Breast epithelium (tissue), 4 donors: ENCODE measurements around the gene NOS2. TPM values are rescaled to one million over a fixed set of nuclear protein-coding genes. Genes with fewer than 3 reads are reported as not detected.

Source experiments
- DNase-seq, 2 donors: peaks; one replicate each; pipeline ENCODE4 v3.0.0-alpha.2; 2019; ENCODE audit warnings: low spot score in 2 of 2
- H3K27ac ChIP-seq, 2 donors: fragments of 200-600 bp; sonication (generic) in 1 of 2; one replicate each; pipeline ENCODE4 v1.5.1; 2016 to 2019; ENCODE audit warnings: mild to moderate bottlenecking in 1 of 2
- H3K27me3 ChIP-seq, 2 donors: fragments of 200-600 bp; sonication (generic) in 1 of 2; one replicate each; pipeline versions ENCODE4 v1.5.1 to v1.6.0; 2017 to 2019; ENCODE audit warnings: control low read depth in 1 of 2, mild to moderate bottlenecking in 1 of 2
- H3K36me3 ChIP-seq: fragments of 200-600 bp; one replicate; pipeline ENCODE4 v1.5.1; 2019
- H3K4me1 ChIP-seq, 2 donors: fragments of 200-600 bp; sonication (generic); one replicate each; pipeline ENCODE4 v1.5.1; 2016 to 2019; ENCODE audit warnings: control low read depth in 1 of 2
- H3K4me3 ChIP-seq, 3 donors: fragments of 200-600 bp; sonication (generic); 1 replicate in 2 of 3; 2 replicates in 1 of 3; pipeline ENCODE4 v1.5.1; 2016 to 2019; ENCODE audit warnings: mild to moderate bottlenecking in 3 of 3, moderate library complexity in 2 of 3
- H3K9me3 ChIP-seq, 2 donors: fragments of 200-600 bp; sonication (generic) in 1 of 2; one replicate each; pipeline ENCODE4 v1.5.1; 2016 to 2019; ENCODE audit warnings: control low read depth in 1 of 2
- POLR2A ChIP-seq: fragments of 450-650 bp; IDR thresholded peaks from one replicate; pipeline ENCODE4 v1.6.1; 2016; ENCODE audit warnings: antibody characterized with exemption, mild to moderate bottlenecking, moderate library complexity
- POLR2AphosphoS5 ChIP-seq, 3 donors: sonication (generic); formaldehyde crosslinking; IDR thresholded peaks; one replicate each; pipeline ENCODE4 v1.6.1; 2017; ENCODE audit warnings: antibody characterized with exemption in 3 of 3
- intact Hi-C: fragments of 100-400 bp; cut with DNase I; formaldehyde crosslinking; loops from one replicate; pipeline ENCODE4 v1.15.1; 2023; ENCODE audit warnings: low total_unique reads
- total RNA-seq, 3 donors: library from RNA; depleted of rRNA; stranded (reverse); fragments of >200 nt; gene quantifications; one replicate each; pipeline ENCODE4 v1.1.0, GENCODE V29; 2016
- TF ChIP-seq, protein P1 (sequence below), 3 donors: fragments of 450-650 bp; IDR thresholded peaks; one replicate each; pipeline ENCODE4 v1.5.1; 2016 to 2017; ENCODE audit warnings: antibody characterized with exemption in 3 of 3, mild to moderate bottlenecking in 3 of 3, moderate library complexity in 3 of 3

Gene NOS2
- total RNA-seq, 3 donors from 2014 or later: 0.16 to 0.33 (median 0.29) TPM

DNA sequence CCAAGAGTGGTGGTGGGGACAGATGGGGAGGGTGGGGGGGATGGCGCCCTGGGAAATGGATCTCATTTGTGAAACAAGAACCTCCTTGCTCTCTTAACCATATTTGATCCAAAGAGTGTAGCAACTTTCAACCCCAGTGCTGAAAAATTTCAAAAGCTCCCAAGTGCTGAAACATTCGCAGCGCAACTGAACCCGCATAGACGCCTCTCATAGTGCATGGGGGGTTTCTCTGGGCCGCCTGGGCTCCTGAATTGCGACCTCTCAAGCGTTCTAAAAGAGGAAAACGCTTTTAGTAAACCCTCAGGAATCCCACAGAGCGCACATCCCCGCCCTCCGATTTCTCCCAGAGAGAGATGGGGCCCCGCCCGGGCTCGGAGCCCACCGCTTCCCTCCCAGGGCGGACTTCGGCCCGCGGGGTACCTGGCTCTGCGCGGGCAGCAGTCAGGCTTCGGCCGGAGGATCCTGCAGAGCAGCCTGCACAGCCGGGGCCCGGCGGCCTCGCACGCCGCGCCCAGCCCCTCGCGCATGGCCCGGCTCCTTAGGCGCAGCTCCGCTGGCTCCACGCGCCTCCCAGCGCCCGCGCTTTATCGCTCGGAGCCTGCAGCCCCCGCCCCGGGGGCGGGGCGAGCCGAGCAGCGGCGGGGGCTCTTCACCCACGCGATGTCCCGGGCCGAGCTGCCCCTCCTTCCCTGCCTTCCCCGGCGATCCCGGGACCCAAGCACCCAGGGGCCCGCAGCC lies 7.0 kb downstream of the NOS2 start:
- no peak for DNase-seq
- Histone ChIP-seq H3K4me3 (peak overlapping the region; percentile 15 to 55 (median 42)), H3K27ac (no peak overlapping the region), H3K4me1 (peaks cover 0 to 4% of the 10 kb centered on the region in 2 donors), H3K27me3 (peaks cover 0 to 10% of the 10 kb centered on the region in 2 donors), H3K36me3 (no peaks in the 10 kb centered on the region), H3K9me3 (no peaks in the 10 kb centered on the region)
- TF ChIP-seq, protein P1, sequence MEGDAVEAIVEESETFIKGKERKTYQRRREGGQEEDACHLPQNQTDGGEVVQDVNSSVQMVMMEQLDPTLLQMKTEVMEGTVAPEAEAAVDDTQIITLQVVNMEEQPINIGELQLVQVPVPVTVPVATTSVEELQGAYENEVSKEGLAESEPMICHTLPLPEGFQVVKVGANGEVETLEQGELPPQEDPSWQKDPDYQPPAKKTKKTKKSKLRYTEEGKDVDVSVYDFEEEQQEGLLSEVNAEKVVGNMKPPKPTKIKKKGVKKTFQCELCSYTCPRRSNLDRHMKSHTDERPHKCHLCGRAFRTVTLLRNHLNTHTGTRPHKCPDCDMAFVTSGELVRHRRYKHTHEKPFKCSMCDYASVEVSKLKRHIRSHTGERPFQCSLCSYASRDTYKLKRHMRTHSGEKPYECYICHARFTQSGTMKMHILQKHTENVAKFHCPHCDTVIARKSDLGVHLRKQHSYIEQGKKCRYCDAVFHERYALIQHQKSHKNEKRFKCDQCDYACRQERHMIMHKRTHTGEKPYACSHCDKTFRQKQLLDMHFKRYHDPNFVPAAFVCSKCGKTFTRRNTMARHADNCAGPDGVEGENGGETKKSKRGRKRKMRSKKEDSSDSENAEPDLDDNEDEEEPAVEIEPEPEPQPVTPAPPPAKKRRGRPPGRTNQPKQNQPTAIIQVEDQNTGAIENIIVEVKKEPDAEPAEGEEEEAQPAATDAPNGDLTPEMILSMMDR (IDR thresholded peaks at IDR 0.05): no peak
- no peak for TF ChIP-seq POLR2AphosphoS5 (IDR thresholded peaks at IDR 0.05)
- TF ChIP-seq POLR2A: no peak
- intact Hi-C loops: no loop called here

DNA sequence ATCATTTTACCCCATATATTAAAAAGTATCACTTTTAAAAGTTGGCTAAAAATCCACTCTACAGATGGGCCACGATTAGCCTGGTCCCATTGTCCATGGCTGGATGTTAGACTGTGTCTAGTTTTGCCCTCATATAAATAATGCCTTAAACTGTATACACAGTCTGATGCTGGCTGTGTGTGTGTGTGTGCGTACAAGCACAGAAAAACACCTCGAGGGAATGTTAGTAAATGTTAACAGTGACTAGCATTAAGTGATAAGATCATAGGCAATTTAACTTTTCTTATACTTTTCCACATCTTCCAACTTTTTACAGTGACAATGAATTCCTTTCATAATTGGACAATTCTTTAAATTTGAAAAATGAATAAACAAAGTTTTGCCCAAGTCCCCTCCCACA lies 8.2 kb downstream of the NOS2 start:
- Histone ChIP-seq H3K4me1 (peaks cover 0 to 4% of the 10 kb centered on the region in 2 donors), H3K4me3 (no peak overlapping the region), H3K36me3 (no peaks in the 10 kb centered on the region), H3K27me3 (peaks cover 0 to 10% of the 10 kb centered on the region in 2 donors), H3K9me3 (no peaks in the 10 kb centered on the region), H3K27ac (no peak overlapping the region)
- intact Hi-C loops: no loop called here
- no peak for DNase-seq
- TF ChIP-seq POLR2A (no peak), POLR2AphosphoS5 (IDR thresholded peaks at IDR 0.05) (no peak)
- TF ChIP-seq, protein P1 (IDR thresholded peaks at IDR 0.05): no peak

DNA sequence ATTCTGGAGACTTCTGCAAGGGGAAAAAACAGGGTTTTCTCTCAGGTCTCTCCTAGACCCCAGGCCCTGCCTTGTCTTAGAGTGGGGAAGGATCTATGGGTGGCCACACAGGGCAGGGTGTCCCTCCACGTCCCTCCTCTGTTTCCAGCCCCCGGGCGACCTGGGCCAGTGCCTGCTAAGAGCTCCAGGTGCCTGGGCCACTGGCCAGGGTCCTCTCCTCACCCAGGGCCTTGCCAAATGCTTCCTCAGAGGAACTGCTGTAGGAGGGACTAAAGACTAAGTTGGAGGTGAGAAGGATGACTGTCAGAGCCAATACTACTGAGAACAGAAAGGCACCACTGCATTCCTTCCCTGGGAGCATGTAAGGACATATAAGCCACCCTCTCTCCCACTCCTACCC lies 11.4 kb downstream of the NOS2 start:
- DNase-seq: no peak
- Histone ChIP-seq H3K4me1 (peaks cover 0 to 4% of the 10 kb centered on the region in 2 donors), H3K4me3 (no peak overlapping the region), H3K9me3 (no peaks in the 10 kb centered on the region), H3K36me3 (no peaks in the 10 kb centered on the region), H3K27me3 (peaks cover 0 to 6% of the 10 kb centered on the region in 2 donors), H3K27ac (no peak overlapping the region)
- intact Hi-C loops: no loop called here
- TF ChIP-seq POLR2AphosphoS5 (IDR thresholded peaks at IDR 0.05): no peak
- TF ChIP-seq, protein P1 (IDR thresholded peaks at IDR 0.05): no peak
- TF ChIP-seq POLR2A: no peak

DNA sequence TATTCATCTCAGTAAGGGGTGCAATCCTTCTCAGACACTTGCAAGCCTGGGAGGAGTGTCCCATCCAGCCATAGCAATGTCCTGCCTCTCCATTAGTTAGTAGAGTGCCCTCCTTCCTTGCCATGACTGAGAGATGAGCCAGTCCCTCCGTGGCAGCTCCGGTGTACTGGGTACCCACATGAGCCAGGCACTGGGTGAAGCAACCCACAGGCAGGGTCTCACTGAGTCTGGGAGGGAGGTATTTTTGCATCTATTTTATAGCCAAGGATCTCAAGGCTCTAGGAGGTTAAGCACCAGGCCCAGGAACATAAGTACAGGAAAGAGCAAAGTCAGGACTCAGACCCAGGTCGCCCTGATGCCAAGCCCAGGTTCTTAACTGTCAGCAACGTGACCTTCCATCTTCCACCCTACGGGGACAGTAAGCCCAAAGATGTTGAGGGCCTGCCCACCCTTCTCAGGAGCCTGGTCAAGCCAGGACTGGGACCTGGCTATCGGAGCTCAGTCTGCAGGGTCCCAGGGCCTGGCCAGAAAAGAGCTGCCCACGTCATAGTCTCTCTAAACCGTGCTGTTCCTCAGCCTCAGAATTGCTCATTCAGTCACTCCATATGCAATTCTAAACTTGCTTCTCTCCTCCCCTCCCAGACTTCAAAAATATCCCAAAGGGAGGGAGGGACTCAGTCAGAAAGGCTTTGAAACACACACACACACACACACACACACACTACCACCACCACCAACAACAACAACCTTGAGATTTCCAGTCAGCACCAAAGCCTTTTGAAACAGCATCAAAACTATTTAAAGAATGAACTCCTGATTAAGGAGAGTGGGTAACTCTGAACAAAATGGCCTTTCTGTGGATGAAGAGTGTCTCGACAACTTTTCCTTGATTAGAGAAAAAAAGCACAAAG lies 16.6 kb downstream of the NOS2 start:
- H3K27ac ChIP-seq: no peak overlapping the region
- DNase-seq: no peak
- intact Hi-C loops: no loop called here

More for the DNA sequence above, 16.6 kb downstream of the NOS2 start:
- no peaks in the 10 kb centered on the region for H3K4me1 ChIP-seq
- TF ChIP-seq, protein P1 (IDR thresholded peaks at IDR 0.05): no peak
- TF ChIP-seq POLR2A: no peak
- TF ChIP-seq POLR2AphosphoS5 (IDR thresholded peaks at IDR 0.05): no peak
- no peaks in the 10 kb centered on the region for H3K9me3 ChIP-seq
- H3K36me3 ChIP-seq: no peaks in the 10 kb centered on the region
- no peak overlapping the region for H3K4me3 ChIP-seq
- H3K27me3 ChIP-seq: no peaks in the 10 kb centered on the region
